GM21529 (cell line): Measurements from ENCODE around the gene KLF9.
"Not testable (repeated sequence)": the region's sequence is repeated elsewhere in the genome, so short reads cannot be mapped to it uniquely, and the experiment has no call there.

Source experiments
- ATAC-seq: cut with Tn5 transposase; IDR thresholded peaks from one replicate; pipeline ENCODE4 v1.9.1; 2021; ENCODE audit not compliant: unreplicated experiment

KLF9 gene

GRCh38 chr9:70405808-70406433, 8.5 kb downstream of the KLF9 start:
- no peak for ATAC-seq

DNA sequence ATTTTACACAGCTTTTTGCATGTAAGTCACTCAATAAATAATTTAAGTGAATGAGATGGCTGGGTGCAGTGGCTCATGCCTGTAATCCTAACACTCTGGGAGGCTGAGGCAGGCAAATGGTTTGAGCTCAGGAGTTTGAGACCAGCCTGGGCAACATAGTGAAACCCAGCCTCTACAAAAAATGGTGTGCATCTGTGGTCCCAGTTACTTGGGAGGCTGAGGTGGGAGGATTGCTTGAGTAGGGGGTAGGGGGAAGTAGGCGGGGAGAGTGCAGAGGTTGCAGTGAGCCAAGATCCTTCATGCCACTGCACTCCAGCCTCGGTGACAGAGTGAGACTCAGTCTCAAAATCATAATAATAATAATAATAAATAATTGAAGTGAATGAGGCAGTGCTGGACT, 10.2 kb downstream of the KLF9 start:
- no peak for ATAC-seq

DNA sequence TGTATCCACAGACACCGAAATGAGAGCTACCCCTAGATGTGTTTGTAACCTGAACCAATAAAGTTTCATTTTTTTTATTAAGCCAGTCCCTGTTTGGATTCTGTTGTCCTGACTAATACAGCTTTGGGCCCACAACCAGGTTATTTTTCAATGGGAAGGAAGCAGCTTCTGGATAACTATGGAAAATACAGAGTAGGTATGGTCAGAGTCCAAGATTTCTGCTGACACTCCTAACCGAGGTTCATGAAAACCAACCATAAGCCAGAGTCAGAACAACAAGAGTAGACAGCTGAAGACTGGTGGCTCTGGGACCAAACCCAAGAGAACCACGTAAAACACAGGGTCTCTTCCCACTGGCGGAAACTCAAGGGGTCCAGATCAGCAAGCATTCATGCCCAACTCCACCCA, 10.8 kb downstream of the KLF9 start:
- ATAC-seq: no peak

GRCh38 chr9:70403166-70403565, 11.3 kb downstream of the KLF9 start:
- ATAC-seq: no peak

GRCh38 chr9:70402213-70402612, 12.2 kb downstream of the KLF9 start:
- no peak for ATAC-seq

DNA sequence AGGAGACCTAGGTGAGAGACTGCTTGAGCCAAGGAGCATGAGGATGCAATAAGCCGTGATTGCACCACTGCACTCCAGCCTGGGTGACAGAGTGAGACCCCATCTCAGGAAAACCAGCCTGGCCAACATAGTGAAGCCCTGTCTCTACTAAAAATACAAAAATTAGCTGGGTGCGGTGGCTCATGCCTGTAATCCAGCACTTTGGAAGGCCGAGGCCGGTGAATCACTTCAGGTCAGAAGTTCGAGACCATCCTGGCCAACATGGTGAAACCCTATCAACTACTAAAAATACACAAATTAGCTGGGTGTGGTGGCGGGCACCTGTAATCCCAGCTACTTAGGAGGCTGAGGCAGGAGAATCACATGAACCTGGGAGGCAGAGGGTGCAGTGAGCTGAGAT, 13.2 kb downstream of the KLF9 start:
- ATAC-seq: not testable (repeated sequence)

- ATAC-seq: no peak
These were observed 14.2 kb downstream of the KLF9 start for GRCh38 chr9:70400107-70400892.

GRCh38 chr9:70399141-70399540, 15.3 kb downstream of the KLF9 start:
- ATAC-seq: no peak

DNA sequence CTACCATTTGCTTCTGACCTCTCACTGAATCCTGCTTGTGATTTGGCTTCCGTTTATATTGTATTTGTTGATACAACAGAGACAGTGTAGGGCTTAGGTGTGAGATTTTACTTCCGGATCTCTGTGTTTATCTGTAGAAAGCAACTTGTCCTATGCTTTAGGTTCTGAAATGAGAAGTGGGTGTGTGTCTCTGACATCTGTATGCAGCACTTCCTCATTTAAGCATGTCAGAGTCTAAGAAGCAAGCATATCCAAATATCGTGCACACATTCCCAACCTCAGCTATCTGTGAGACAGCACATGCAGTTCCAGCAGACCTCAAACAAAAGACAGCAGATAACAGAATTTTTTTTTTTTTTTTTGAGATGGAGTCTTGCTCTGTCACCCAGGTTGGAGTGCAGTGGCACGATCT, 16.3 kb downstream of the KLF9 start:
- peak; percentile 100 for ATAC-seq

- no peak for ATAC-seq
These were observed 18.8 kb downstream of the KLF9 start for GRCh38 chr9:70395652-70396051.

DNA sequence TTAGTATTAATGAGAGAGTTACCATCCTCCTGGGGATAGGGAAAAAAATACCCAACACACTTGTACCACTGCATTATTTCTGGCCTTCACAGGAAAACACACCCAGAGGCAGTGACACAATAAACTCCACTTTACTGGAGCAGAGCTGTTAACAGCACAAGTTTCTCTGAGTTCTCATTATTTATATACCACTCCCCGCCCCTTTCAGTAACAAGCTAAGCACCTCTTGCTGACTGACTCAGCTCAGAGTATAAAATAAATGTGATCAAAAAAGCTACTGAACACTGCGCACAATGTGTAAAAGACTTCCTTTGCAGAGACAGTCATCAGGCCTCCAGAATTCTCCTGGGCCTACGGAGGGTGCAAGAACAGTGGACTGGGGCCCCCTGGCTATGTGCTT, 21.6 kb downstream of the KLF9 start:
- ATAC-seq: no peak

- ATAC-seq: no peak
These were observed 22.3 kb downstream of the KLF9 start for GRCh38 chr9:70392189-70392588.

GRCh38 chr9:70390933-70391341, 23.5 kb downstream of the KLF9 start:
- ATAC-seq: no peak

DNA sequence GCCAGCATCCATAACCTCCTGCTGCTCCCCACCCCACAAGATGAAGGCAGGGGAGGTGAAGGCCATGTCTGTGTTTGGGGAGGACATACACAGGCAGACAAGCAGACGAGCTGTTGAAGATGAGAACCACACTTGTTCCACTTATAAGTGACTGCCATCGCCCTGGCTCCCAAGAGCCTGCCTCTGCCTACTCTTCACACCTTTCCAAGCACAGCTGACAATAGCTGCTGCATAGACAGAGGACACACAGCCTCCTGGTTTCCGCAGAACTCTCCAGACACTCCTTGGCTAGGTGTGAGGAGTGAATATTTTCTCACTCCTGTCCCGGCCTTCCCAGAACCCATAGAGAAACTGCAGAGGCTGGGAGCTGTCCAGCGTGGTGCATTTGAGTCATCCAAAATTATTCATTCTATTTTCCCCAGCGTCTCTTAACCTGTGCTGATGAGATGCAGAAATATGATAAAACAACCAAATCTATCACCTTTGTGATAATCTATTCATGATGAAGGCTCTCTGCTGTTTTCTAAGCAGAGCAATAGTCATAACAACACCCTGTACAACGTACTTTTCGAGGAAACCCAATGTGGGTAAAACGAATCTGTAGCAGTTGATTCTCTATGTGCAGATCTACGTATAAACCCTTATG, 24.7 kb downstream of the KLF9 start:
- no peak for ATAC-seq

- ATAC-seq: no peak
These were observed 25.3 kb downstream of the KLF9 start for GRCh38 chr9:70389188-70389587.

- ATAC-seq: no peak
These were observed 26.8 kb downstream of the KLF9 start for GRCh38 chr9:70387663-70388062.

DNA sequence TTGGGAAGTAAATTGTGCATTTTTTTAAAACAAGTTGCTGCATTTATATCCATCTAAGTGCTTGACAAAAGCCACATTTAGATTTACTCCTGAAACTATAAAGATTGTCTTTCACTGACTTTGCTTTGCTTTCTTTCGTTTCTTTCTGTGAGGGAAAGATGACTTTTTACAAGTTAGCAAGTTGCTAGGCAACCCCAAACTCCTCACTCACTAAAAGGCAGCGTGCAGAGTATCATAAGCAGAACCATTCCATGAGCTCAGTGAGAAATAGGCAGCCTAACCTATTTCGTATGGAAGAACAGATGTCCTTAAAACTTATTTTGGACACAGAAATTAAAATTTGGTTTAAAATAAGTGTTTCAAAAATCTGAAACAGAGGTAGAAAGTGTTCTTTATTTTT, 29.0 kb downstream of the KLF9 start:
- ATAC-seq: no peak

GRCh38 chr9:70382709-70383605, 31.5 kb downstream of the KLF9 start:
- ATAC-seq: no peak

GRCh38 chr9:70382046-70382708, 32.3 kb downstream of the KLF9 start:
- ATAC-seq: no peak

DNA sequence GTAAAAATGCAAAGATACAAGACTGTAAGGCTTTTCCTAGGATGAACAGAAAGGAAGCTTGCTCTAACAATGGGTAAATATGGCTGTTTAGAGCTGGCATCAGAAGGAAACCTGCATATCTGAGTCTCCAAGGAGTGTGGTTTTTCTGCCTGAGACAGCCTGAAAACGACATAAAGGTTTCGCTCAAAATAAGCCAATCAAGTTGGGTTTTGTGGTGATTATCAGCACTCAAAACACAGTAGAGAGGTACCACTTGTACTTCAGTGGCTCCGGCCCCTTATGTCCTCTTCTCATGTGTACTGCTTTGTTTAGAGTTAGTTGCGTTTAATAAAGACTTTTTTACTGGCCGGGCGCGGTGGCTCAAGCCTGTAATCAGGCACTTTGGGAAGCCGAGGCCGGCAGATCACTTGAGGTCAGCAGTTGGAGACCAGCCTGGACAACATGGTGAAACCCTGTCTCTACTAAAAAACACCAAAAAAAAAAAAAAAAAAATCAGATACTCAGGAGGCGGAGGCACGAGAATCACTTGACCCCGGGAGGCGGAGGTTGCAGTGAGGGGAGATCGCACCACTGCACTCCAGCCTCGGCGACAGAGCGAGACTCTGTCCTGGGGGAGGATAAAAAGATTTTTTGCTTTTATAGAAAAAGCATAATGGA, 39.4 kb downstream of the KLF9 start:
- ATAC-seq: no peak
